ENCODE data around the gene SPACDR. TPM values are rescaled to one million over a fixed set of nuclear protein-coding genes. Genes with fewer than 3 reads are reported as not detected.
A peak's percentile ranks its signal among the peaks of the same experiment; 100 is the strongest.

The SPACDR gene
- total and polyA plus RNA-seq, 9 of the 15 experiments (the other 6 are each of a cell fraction or from before 2014, with no cell fraction given), result 0.07 to 0.55 (median 0.14) TPM; not detected in 1

DNA sequence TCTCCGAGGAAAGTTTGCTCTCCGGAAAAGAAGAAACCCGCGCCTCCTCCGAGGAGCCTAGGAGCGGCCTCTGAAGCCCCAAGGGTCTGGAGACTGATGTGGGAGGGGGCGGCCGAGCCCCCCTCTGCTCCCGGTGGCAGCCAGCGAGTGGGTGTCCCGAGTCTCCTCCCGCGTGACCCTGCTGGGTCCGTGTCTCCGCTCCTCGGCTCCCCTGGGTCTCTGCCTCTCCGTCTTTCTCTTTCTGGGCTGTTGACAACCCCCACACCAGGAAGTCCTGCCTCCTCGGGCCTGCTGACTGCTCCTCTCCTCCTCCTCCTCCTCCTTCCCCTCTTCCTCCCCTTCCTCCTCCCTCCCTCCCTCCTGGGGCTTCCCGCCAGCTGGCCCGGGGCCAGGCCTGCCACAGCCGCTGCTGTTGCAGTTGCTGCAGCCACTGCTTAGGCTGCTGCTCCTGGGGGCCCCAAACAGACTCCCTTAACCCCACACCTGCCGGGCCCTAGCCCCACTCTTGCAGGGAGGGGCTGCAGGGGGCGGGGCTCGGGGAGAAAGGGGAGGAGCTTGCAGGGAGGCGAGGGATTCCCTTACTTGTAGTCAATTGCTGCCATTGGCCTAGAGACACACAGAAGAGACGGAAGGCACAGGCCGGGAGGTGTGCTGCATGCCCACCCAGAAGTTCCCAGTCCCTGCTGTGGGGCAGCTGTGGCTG lies 15.0 kb upstream of the SPACDR start, which contains the start of gene TSC22D4 (continued):
- TF ChIP-seq, protein P1, sequence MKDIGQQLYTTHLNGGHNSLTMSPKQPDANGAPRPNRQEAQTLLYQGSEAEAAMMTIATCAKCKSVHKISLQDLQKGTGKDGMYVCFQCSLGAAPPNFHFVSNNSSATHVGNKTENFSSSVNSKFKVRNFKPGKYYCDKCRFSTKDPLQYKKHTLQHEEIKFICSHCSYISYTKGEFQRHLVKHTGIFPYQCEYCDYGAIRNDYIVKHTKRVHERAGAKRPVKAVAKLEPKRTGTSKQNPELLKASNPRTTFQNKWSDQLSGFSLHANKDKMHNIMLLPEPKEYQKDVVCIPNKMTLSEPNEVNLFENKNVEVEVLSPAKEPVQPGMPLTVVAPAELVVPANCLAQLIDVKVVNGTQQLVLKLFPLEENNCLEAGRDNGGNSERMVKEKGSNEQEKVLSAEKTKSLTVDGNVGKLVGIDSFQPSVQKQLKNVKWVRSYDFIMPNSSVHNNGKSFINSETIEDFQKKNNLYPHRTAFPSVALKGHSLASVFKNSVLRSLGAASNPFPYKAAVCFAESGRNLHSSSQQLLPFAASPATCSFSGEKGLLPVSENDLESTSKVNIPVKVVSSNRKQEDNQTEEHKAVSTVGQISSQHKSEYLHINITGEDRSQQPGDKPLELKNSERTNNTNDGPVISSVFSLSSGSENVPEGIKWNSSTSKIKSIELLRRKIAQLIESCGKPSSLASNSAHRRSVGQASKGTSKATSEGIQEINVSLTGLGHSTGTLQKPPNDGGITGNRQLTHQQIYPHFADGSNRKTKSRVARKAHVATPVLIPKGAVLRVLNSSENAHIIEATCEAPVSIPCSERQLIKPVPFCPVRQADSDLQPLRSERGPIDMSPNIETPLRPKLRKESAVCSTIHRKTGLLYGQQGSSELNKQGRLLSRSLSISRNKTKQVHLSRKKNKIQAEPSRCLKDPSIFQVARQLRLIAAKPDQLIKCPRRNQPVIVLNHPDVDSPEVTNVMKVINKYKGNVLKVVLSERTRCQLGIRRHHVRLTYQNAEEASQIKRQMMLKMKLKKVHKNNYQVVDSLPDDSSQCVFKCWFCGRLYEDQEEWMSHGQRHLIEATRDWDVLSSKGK (CRISPR knock-in tag; IDR thresholded peaks at IDR 0.05), result no peak
- TF ChIP-seq CBX1 (IDR thresholded peaks at IDR 0.05; ENCODE audit: low read depth) (peak; percentile 84; the same call in 1 of the 2 replicates), ZNF23 (CRISPR knock-in tag; IDR thresholded peaks at IDR 0.05) (no peak), MAFF (IDR thresholded peaks at IDR 0.05; ENCODE audit: low read length) (no peak), KDM2B (CRISPR knock-in tag; IDR thresholded peaks at IDR 0.05) (no peak), SNRNP70 (optimal IDR thresholded peaks at IDR 0.05; ENCODE audit: low read depth, low read length) (no peak), RBM22 (IDR thresholded peaks at IDR 0.05; ENCODE audit: low read depth, low read length, poor library complexity, severe bottlenecking) (no peak), ZNF707 (CRISPR knock-in tag; conservative IDR thresholded peaks at IDR 0.05) (no peak), TBL1XR1 (IDR thresholded peaks at IDR 0.05; ENCODE audit: low read length in 2 of 2) (peak in 1 of 2 experiments; percentile 77; a peak in 2 of 4 replicates), ZKSCAN1 (IDR thresholded peaks at IDR 0.05; ENCODE audit: low read depth, low read length) (no peak; the same call in 1 of the 2 replicates), ZC3H8 (IDR thresholded peaks at IDR 0.05) (peak; percentile 41; the same call in 1 of the 2 replicates), MED1 (CRISPR knock-in tag; IDR thresholded peaks at IDR 0.05; ENCODE audit: borderline replicate concordance) (no peak), GATA2 (CRISPR knock-in tag; IDR thresholded peaks at IDR 0.05) (no peak), GATAD2B (IDR thresholded peaks at IDR 0.05; ENCODE audit: borderline replicate concordance) (peak; percentile 77; the same call in 1 of the 2 replicates), GABPB1 (CRISPR knock-in tag; IDR thresholded peaks at IDR 0.05) (peak; percentile 80), PHB2 (IDR thresholded peaks at IDR 0.05; ENCODE audit: low read depth) (no peak), MIER1 (IDR thresholded peaks at IDR 0.05; ENCODE audit: low read depth) (no peak; the same call in 1 of the 2 replicates), ZKSCAN3 (CRISPR knock-in tag; IDR thresholded peaks at IDR 0.05) (no peak)
- TF ChIP-seq, protein P2, sequence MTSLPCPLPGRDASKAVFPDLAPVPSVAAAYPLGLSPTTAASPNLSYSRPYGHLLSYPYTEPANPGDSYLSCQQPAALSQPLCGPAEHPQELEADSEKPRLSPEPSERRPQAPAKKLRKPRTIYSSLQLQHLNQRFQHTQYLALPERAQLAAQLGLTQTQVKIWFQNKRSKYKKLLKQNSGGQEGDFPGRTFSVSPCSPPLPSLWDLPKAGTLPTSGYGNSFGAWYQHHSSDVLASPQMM (CRISPR knock-in tag; IDR thresholded peaks at IDR 0.05), result no peak
- TF ChIP-seq, protein P3, sequence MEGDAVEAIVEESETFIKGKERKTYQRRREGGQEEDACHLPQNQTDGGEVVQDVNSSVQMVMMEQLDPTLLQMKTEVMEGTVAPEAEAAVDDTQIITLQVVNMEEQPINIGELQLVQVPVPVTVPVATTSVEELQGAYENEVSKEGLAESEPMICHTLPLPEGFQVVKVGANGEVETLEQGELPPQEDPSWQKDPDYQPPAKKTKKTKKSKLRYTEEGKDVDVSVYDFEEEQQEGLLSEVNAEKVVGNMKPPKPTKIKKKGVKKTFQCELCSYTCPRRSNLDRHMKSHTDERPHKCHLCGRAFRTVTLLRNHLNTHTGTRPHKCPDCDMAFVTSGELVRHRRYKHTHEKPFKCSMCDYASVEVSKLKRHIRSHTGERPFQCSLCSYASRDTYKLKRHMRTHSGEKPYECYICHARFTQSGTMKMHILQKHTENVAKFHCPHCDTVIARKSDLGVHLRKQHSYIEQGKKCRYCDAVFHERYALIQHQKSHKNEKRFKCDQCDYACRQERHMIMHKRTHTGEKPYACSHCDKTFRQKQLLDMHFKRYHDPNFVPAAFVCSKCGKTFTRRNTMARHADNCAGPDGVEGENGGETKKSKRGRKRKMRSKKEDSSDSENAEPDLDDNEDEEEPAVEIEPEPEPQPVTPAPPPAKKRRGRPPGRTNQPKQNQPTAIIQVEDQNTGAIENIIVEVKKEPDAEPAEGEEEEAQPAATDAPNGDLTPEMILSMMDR (IDR thresholded peaks at IDR 0.05 in 2 of 3, conservative IDR thresholded peaks at IDR 0.05 in 1 of 3; ENCODE audit: insufficient read depth in 2 of 3, low read depth in 1 of 3, low read length in 3 of 3), result no peak; a peak in 1 of 6 replicates
- TF ChIP-seq, protein P4, sequence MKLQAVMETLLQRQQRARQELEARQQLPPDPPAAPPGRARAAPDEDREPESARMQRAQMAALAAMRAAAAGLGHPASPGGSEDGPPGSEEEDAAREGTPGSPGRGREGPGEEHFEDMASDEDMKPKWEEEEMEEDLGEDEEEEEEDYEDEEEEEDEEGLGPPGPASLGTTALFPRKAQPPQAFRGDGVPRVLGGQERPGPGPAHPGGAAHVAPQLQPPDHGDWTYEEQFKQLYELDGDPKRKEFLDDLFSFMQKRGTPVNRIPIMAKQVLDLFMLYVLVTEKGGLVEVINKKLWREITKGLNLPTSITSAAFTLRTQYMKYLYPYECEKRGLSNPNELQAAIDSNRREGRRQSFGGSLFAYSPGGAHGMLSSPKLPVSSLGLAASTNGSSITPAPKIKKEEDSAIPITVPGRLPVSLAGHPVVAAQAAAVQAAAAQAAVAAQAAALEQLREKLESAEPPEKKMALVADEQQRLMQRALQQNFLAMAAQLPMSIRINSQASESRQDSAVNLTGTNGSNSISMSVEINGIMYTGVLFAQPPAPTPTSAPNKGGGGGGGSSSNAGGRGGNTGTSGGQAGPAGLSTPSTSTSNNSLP (IDR thresholded peaks at IDR 0.05; ENCODE audit: borderline replicate concordance, low read depth, low read length), result no peak

All from K562 (cell line).